Measurements from ENCODE around the gene IPO11. TPM values are rescaled to one million over a fixed set of nuclear protein-coding genes. Genes with fewer than 3 reads are reported as not detected.

IPO11 gene
- total RNA-seq, 1 donor from 2014 or later = 11.8 TPM

DNA sequence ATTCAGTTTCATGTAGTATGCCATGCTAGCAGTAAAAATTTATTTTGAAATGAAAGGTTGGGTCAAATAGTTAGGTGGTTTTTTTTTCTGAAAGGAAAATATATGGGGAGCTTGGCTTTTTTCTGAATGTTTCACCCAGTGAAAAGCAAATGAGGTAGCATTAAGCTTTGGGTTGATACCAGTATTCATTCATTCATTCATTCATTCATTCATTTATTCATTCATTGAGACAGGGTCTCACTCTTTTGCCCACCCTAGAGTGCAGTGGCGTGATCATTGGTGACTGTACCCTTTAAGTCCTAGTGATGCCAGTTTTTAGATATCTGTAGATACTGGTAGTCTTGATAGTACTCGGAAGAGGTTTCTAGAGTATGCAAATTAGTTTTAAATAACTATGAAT, 123.7 kb downstream of the IPO11 start:
- intact Hi-C loops (cut with DNase I) = no loop called here
- Histone ChIP-seq H3K27me3 (no peaks in the 10 kb centered on the region), H3K36me3 (peaks cover 0 to 27% of the 10 kb centered on the region in 2 donors), H3K9me3 (no peaks in the 10 kb centered on the region), H3K4me1 (no peaks in the 10 kb centered on the region), H3K27ac (no peak overlapping the region), H3K4me3 (no peak overlapping the region)
- TF ChIP-seq, protein P1, sequence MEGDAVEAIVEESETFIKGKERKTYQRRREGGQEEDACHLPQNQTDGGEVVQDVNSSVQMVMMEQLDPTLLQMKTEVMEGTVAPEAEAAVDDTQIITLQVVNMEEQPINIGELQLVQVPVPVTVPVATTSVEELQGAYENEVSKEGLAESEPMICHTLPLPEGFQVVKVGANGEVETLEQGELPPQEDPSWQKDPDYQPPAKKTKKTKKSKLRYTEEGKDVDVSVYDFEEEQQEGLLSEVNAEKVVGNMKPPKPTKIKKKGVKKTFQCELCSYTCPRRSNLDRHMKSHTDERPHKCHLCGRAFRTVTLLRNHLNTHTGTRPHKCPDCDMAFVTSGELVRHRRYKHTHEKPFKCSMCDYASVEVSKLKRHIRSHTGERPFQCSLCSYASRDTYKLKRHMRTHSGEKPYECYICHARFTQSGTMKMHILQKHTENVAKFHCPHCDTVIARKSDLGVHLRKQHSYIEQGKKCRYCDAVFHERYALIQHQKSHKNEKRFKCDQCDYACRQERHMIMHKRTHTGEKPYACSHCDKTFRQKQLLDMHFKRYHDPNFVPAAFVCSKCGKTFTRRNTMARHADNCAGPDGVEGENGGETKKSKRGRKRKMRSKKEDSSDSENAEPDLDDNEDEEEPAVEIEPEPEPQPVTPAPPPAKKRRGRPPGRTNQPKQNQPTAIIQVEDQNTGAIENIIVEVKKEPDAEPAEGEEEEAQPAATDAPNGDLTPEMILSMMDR (IDR thresholded peaks at IDR 0.05) = no peak
- DNase-seq (ENCODE audit: low spot score in 2 of 2) = no peak

DNA sequence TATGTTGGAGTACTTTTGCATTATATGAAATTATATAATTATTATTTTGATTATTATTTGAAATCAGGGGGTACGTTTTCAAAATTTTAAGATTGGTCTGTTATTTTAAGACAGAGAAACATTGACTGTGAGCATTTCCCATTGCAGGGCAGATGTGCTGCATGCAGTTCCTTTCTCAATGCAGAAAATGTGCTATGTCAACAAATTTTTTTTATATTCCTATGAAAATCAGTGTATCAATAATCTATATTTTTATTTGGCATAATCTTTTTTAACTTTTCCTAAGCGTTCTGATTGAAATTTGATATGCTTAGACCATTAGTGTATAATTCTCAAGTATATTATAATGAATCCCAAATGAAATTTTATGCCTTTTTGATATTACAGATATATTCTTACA, 124.2 kb downstream of the IPO11 start:
- Histone ChIP-seq H3K27me3 (no peaks in the 10 kb centered on the region), H3K4me1 (no peaks in the 10 kb centered on the region), H3K36me3 (peaks cover 0 to 25% of the 10 kb centered on the region in 2 donors), H3K27ac (no peak overlapping the region), H3K9me3 (no peaks in the 10 kb centered on the region), H3K4me3 (no peak overlapping the region)
- intact Hi-C loops (cut with DNase I) = no loop called here
- no peak for DNase-seq (ENCODE audit: low spot score in 2 of 2)
- TF ChIP-seq, protein P1 (IDR thresholded peaks at IDR 0.05) = no peak

DNA sequence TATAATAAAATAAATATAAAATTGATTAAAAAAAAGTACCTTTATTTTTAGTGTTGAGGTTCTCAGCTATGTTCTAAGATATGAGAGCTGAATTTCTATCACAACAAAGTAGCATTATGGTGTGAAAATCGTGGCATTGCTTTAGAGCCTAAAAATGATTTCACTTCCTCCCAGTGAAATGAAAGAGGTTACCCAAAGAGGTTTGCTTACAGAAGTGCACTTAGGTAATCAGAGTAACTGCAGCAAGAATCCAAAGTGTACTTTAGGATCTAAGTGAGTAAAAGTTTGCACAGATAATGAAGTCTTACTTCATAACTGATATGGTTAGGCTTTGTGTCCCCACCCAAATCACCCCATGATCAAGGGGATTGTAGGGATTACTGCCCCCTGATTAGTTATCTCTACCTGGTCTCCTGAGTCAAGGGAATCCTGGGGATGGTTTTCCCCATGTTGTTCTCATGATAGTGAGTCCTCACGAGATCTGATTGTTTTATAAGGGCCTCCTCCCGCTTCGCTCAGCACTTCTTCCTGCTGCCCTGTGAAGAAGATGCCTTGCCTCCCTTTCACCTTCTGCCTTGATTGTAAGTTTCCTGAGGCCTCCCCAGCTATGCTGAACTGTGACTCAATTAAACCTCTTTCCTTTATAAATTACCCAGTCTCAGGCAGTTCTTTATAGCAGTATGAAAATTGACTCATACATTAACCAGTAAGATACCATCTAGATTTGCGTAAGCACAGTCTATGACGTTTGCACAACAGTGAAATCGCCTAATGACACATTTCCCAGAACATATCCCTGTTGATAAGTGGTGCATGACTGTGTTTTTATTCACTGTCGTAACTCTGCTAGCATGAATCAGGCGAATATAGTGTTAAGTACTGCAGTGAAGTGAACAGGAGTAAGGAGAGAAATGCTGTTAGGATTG, 125.7 kb downstream of the IPO11 start:
- DNase-seq (ENCODE audit: low spot score in 2 of 2) = no peak
- no peaks in the 10 kb centered on the region for H3K9me3 ChIP-seq
- TF ChIP-seq, protein P1 (IDR thresholded peaks at IDR 0.05) = no peak
- H3K27ac ChIP-seq = no peak overlapping the region
- intact Hi-C loops (cut with DNase I) = no loop called here
- no peak overlapping the region for H3K4me3 ChIP-seq
- H3K36me3 ChIP-seq = peaks cover 0 to 16% of the 10 kb centered on the region in 2 donors
- H3K27me3 ChIP-seq = no peaks in the 10 kb centered on the region
- no peaks in the 10 kb centered on the region for H3K4me1 ChIP-seq

DNA sequence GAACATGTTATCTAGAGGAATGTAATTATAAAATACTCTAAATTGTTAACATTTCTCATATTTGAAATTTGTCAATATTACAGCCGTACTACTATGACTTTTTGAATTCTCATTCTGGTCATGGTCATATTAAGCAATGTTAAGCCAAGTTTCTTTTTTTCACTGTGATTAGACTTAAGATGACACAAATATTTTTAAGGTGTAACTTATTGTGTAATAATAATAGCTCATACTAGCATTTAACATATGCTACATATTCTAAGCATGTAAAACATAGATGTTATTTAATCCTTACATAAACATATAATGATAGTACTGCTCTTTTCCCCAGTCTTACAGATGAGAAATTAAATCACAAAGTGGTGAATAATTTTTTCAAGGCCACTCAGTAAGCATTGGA, 130.2 kb downstream of the IPO11 start:
- Histone ChIP-seq H3K27ac (no peak overlapping the region), H3K4me1 (no peaks in the 10 kb centered on the region), H3K9me3 (no peaks in the 10 kb centered on the region), H3K36me3 (peaks cover 0 to 7% of the 10 kb centered on the region in 2 donors), H3K27me3 (no peaks in the 10 kb centered on the region), H3K4me3 (no peak overlapping the region)
- TF ChIP-seq, protein P1 (IDR thresholded peaks at IDR 0.05) = no peak
- intact Hi-C loops (cut with DNase I) = no loop called here
- DNase-seq (ENCODE audit: low spot score in 2 of 2) = no peak

DNA sequence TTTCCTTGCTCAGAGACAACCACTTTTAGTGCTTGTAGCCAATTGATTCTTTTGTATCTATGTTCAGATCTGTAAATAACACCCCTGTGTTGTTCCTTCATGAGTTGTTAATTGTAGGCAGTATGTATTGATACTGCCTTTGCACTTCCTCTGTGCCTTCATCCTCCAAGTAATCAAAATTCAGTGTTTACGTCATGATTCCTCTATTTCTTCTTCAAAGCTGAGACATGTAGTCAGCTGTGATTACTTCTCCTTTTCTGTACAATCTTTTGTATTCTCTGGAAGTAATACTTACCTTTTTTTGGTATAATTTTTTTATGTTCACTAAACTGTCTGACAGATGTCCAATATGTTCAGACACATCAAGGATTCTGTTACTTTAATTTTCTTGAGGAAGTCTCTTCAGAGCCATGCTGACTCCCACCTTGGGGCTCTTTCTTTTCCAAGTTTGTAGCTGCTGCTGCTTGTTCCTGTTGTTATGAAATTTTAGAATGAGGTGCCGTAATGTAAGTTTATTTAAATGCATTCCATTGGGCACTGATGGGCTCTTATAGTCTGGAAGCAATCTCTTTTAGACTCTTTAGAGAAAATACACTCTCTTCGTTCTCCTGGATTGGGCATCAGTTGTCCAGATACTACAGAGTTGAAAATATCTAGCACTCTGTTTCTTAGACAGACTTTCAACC, 135.5 kb downstream of the IPO11 start:
- Histone ChIP-seq H3K4me1 (no peaks in the 10 kb centered on the region), H3K9me3 (no peaks in the 10 kb centered on the region), H3K27ac (no peak overlapping the region), H3K27me3 (no peaks in the 10 kb centered on the region), H3K4me3 (no peak overlapping the region), H3K36me3 (peaks cover 0 to 4% of the 10 kb centered on the region in 2 donors)
- intact Hi-C loops (cut with DNase I) = no loop called here
- DNase-seq (ENCODE audit: low spot score in 2 of 2) = no peak
- TF ChIP-seq, protein P1 (IDR thresholded peaks at IDR 0.05) = no peak
